Fibroblast of lung (primary cell): ENCODE data around the gene PPARG. TPM values are rescaled to one million over a fixed set of nuclear protein-coding genes. Genes with fewer than 3 reads are reported as not detected.

Experiments
- DNase-seq, 2 donors: peaks; one replicate each; pipeline versions ENCODE4 v3.0.0 to v3.0.0-alpha.2; 2010; ENCODE audit warnings: low read depth in 2 of 2
- H2AFZ ChIP-seq: 2 replicates; pipeline ENCODE4 v1.5.1; 2012; ENCODE audit warnings: low read length, control low read depth, inconsistent platforms
- H3K27ac ChIP-seq: 2 replicates; pipeline ENCODE4 v1.5.1; 2011; ENCODE audit warnings: low read length, control low read depth; ENCODE audit not compliant: insufficient read depth
- H3K27me3 ChIP-seq: 2 replicates; pipeline ENCODE4 v1.5.1; 2011; ENCODE audit warnings: mild to moderate bottlenecking, low read length; ENCODE audit not compliant: control insufficient read depth, insufficient read depth
- H3K36me3 ChIP-seq: 2 replicates; pipeline ENCODE4 v1.5.1; 2011; ENCODE audit warnings: low read length; ENCODE audit not compliant: control insufficient read depth, insufficient read depth
- H3K4me1 ChIP-seq: 2 replicates; pipeline ENCODE4 v1.5.1; 2011; ENCODE audit warnings: low read length; ENCODE audit not compliant: control insufficient read depth, insufficient read depth; ENCODE audit errors: extremely low read depth
- H3K4me2 ChIP-seq: 2 replicates; pipeline ENCODE4 v1.5.1; 2011; ENCODE audit warnings: low read length, control low read depth; ENCODE audit not compliant: insufficient read depth; ENCODE audit errors: extremely low read depth
- H3K4me3 ChIP-seq, 4 experiments: fragments of 200-600 bp in 1 of 4; sonication (generic) in 1 of 4; replicated peaks in 1 of 4; 2 replicates each; pipeline ENCODE4 v1.5.1; 2011 to 2016; ENCODE audit warnings: low read length in 4 of 4, low read depth in 3 of 4, mild to moderate bottlenecking in 3 of 4, control low read depth in 2 of 4, inconsistent platforms in 1 of 4, mixed read lengths in 1 of 4; ENCODE audit not compliant: insufficient read depth in 1 of 4; ENCODE audit errors: control extremely low read depth in 1 of 4
- H3K79me2 ChIP-seq: 2 replicates; pipeline ENCODE4 v1.5.1; 2012; ENCODE audit warnings: mild to moderate bottlenecking, low read length, inconsistent platforms; ENCODE audit not compliant: control insufficient read depth, insufficient read depth
- H3K9ac ChIP-seq: 2 replicates; pipeline ENCODE4 v1.5.1; 2011; ENCODE audit warnings: mild to moderate bottlenecking, low read length, control low read depth; ENCODE audit not compliant: insufficient read depth
- H3K9me3 ChIP-seq: 2 replicates; pipeline ENCODE4 v1.5.1; 2012; ENCODE audit warnings: low read depth, low read length; ENCODE audit not compliant: control insufficient read depth, insufficient read depth
- H4K20me1 ChIP-seq: 2 replicates; pipeline ENCODE4 v1.5.1; 2011; ENCODE audit warnings: low read length; ENCODE audit not compliant: control insufficient read depth, insufficient read depth; ENCODE audit errors: extremely low read depth
- CTCF ChIP-seq, 2 donors: IDR thresholded peaks in 1 of 2; conservative IDR thresholded peaks in 1 of 2; 1 replicate in 1 of 2; 2 replicates in 1 of 2; pipeline ENCODE4 v1.5.1; 2011 to 2012; ENCODE audit warnings: low read length in 2 of 2, control low read depth in 1 of 2, inconsistent platforms in 1 of 2, low read depth in 1 of 2, mild to moderate bottlenecking in 1 of 2
- EZH2 ChIP-seq: IDR thresholded peaks from 2 replicates; pipeline ENCODE4 v1.5.1; 2012; ENCODE audit warnings: low read length, control low read depth, mild to moderate bottlenecking; ENCODE audit errors: missing control alignments
- polyA plus RNA-seq, 2 donors: library from polyadenylated mRNA; depleted of rRNA in 1 of 2; stranded (reverse) in 1 of 2; unstranded in 1 of 2; fragments of >200 nt; gene quantifications; 2 replicates each; pipeline ENCODE4 v1.2.1, GENCODE V29; 2011 to 2012; ENCODE audit warnings: missing spikeins in 1 of 2
- total RNA-seq: library from RNA; depleted of rRNA; stranded (reverse); fragments of >200 nt; gene quantifications from 2 replicates; pipeline ENCODE4 v1.2.1, GENCODE V29; 2014

Gene PPARG
- total and polyA plus RNA-seq, 2 donors (not counting 1 experiment from before 2014, with no cell fraction given), result 32.8 to 42.8 TPM

DNA sequence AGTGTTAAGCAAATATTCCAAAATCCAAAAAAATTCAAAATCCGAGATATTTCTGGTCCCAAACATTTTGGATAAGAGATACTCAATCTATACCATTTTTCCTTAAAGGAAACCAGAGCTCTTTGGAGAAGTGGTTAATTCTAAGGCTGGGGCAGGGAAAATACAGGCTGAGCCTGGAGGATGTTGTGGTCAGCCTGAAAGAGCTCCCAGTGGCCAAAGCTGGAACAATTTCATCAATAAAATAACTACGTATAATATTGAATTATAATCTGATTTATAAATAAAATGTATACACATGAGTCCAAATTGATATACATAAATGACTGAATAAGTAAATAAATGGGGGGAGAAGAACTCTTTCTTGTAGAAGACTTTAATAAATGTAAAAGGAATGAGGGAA, 24.6 kb downstream of the PPARG start:
- Histone ChIP-seq H2AFZ (no peak overlapping the region), H3K4me2 (no peak overlapping the region), H3K4me1 (peaks cover 6% of the 10 kb centered on the region), H3K27ac (no peak overlapping the region), H3K27me3 (no peaks in the 10 kb centered on the region), H3K4me3 (no peak overlapping the region), H3K9me3 (no peaks in the 10 kb centered on the region), H3K79me2 (peaks cover 2% of the 10 kb centered on the region), H4K20me1 (no peaks in the 10 kb centered on the region), H3K36me3 (no peaks in the 10 kb centered on the region), H3K9ac (no peak overlapping the region)
- no peak for DNase-seq
- TF ChIP-seq CTCF (conservative IDR thresholded peaks at IDR 0.05 in 1 of 2, IDR thresholded peaks at IDR 0.05 in 1 of 2; ENCODE audit: low read depth in 1 of 2, low read length in 2 of 2) (peak in 1 of 2 donors; percentile 15), EZH2 (no peak)

GRCh38 chr3:12316253-12316652, 27.4 kb downstream of the PPARG start:
- H3K79me2 ChIP-seq, result no peaks in the 10 kb centered on the region
- DNase-seq, result no peak
- TF ChIP-seq EZH2 (no peak), CTCF (conservative IDR thresholded peaks at IDR 0.05 in 1 of 2, IDR thresholded peaks at IDR 0.05 in 1 of 2; ENCODE audit: low read depth in 1 of 2, low read length in 2 of 2) (no peak)

GRCh38 chr3:12316729-12317351, 28.0 kb downstream of the PPARG start:
- peaks cover 3% of the 10 kb centered on the region for H3K4me1 ChIP-seq
- no peak overlapping the region for H3K4me3 ChIP-seq
- H3K27ac ChIP-seq, result no peak overlapping the region
- no peak overlapping the region for H2AFZ ChIP-seq
- no peaks in the 10 kb centered on the region for H3K36me3 ChIP-seq
- H3K4me2 ChIP-seq, result no peak overlapping the region
- H3K9ac ChIP-seq, result no peak overlapping the region
- no peaks in the 10 kb centered on the region for H3K27me3 ChIP-seq
- TF ChIP-seq EZH2 (no peak), CTCF (conservative IDR thresholded peaks at IDR 0.05 in 1 of 2, IDR thresholded peaks at IDR 0.05 in 1 of 2; ENCODE audit: low read depth in 1 of 2, low read length in 2 of 2) (no peak)
- no peaks in the 10 kb centered on the region for H4K20me1 ChIP-seq
- DNase-seq, result no peak
- no peaks in the 10 kb centered on the region for H3K9me3 ChIP-seq
- H3K79me2 ChIP-seq, result no peaks in the 10 kb centered on the region

More at GRCh38 chr3:12316253-12316652, 27.4 kb downstream of the PPARG start:
- Histone ChIP-seq H3K27ac (no peak overlapping the region), H3K4me2 (no peak overlapping the region), H3K9ac (no peak overlapping the region), H3K9me3 (no peaks in the 10 kb centered on the region), H4K20me1 (no peaks in the 10 kb centered on the region), H3K27me3 (no peaks in the 10 kb centered on the region), H3K4me1 (peaks cover 4% of the 10 kb centered on the region), H3K36me3 (no peaks in the 10 kb centered on the region), H2AFZ (no peak overlapping the region), H3K4me3 (no peak overlapping the region)
